Left ventricle myocardium inferior (tissue), 1 donor: ENCODE data around the gene NDST3. TPM values are rescaled to one million over a fixed set of nuclear protein-coding genes. Genes with fewer than 3 reads are reported as not detected.

ENCODE experiments used
- DNase-seq: peaks from one replicate; pipeline ENCODE4 v3.0.0-alpha.2; 2020
- H3K27ac ChIP-seq: fragments of 200-600 bp; replicated peaks from 2 replicates; pipeline ENCODE4 v1.8.0; 2021
- H3K27me3 ChIP-seq: fragments of 200-600 bp; 2 replicates; pipeline ENCODE4 v1.8.0; 2021; ENCODE audit warnings: low read depth
- H3K36me3 ChIP-seq: fragments of 200-600 bp; 2 replicates; pipeline ENCODE4 v1.8.0; 2021
- H3K4me1 ChIP-seq: fragments of 200-600 bp; 2 replicates; pipeline ENCODE4 v1.8.0; 2021
- H3K4me3 ChIP-seq: fragments of 200-600 bp; 2 replicates; pipeline ENCODE4 v1.8.0; 2021; ENCODE audit warnings: mild to moderate bottlenecking, moderate library complexity
- H3K9me3 ChIP-seq: fragments of 200-600 bp; replicated peaks from 2 replicates; pipeline ENCODE4 v1.8.0; 2021
- CTCF ChIP-seq: fragments of 200-600 bp; IDR thresholded peaks from 2 replicates; pipeline ENCODE4 v1.8.0; 2021; ENCODE audit warnings: antibody characterized with exemption, mild to moderate bottlenecking, borderline replicate concordance
- intact Hi-C: fragments of 100-400 bp; cut with micrococcal nuclease; formaldehyde crosslinking; loops from one replicate; pipeline ENCODE4 v1.11.0; 2022
- long read RNA-seq: library from polyadenylated mRNA; unstranded; transcript quantifications from one replicate; pipeline ENCODE4 v2.0.0, GENCODE V29; 2021
- total RNA-seq: library from RNA; stranded (reverse); fragmentation: NEBNext Ultra II Directional; extraction: Animal tissue kit (Norgen Biotek cat#: 25700); gene quantifications from one replicate; pipeline ENCODE4 v1.2.1, GENCODE V29; 2021
- donor health status: DM: no; HTN: yes; CAD: no; lungs with severe emphysema.

Gene NDST3
- total RNA-seq: not detected
- long read RNA-seq: 0 reads

- peaks cover 83% of the 10 kb centered on the region for H3K27me3 ChIP-seq
- peak; percentile 16 for TF ChIP-seq CTCF
- peak within 1 kb of the TSS; percentile 59 for H3K4me3 ChIP-seq
- no peak for DNase-seq
- peaks cover 13% of the 10 kb centered on the region for H3K4me1 ChIP-seq
- H3K27ac ChIP-seq: no peak within 1 kb of the TSS
- intact Hi-C loops: no loop called here
- H3K36me3 ChIP-seq: no peaks in the 10 kb centered on the region
- H3K9me3 ChIP-seq: no peaks in the 10 kb centered on the region
Observed at GRCh38 chr4:118034053-118034785, at the start of gene NDST3. Gene NDST3 (plus strand): TSS chr4:118034486. CDS start chr4:118053911, 19,425 bp downstream.

- no peak for TF ChIP-seq CTCF
- Histone ChIP-seq H3K4me1 (no peaks in the 10 kb centered on the region), H3K27ac (no peak overlapping the region), H3K27me3 (no peaks in the 10 kb centered on the region), H3K9me3 (peaks cover 10% of the 10 kb centered on the region), H3K36me3 (no peaks in the 10 kb centered on the region), H3K4me3 (no peak overlapping the region)
- intact Hi-C loops: no loop called here
- DNase-seq: no peak
Observed at GRCh38 chr4:117986321-117986720, 48.0 kb upstream of the NDST3 start.

GRCh38 chr4:117987464-117987863 lies 46.8 kb upstream of the NDST3 start:
- Histone ChIP-seq H3K4me1 (no peaks in the 10 kb centered on the region), H3K4me3 (no peak overlapping the region), H3K36me3 (no peaks in the 10 kb centered on the region), H3K27me3 (no peaks in the 10 kb centered on the region), H3K27ac (no peak overlapping the region), H3K9me3 (peaks cover 3% of the 10 kb centered on the region)
- intact Hi-C loops: no loop called here
- DNase-seq: no peak
- no peak for TF ChIP-seq CTCF

DNA sequence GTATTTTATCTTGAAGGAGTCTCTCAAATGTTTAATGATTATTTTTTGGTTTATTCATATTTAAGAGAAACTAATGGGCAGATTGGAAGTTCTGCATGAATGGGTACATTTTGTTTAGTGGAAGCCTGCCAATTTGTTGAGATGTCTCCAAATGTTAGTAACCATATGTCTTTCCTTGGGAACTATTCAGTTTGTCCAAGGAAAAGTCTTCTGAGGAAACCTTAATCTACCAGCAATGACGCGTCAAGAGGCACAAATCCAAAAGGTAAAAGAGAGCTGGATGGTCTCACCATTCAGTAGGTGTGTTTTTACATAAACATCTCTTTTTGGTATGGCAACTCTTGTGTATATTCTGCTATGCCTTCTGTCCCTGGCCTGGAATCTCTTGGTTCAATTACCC lies 37.4 kb upstream of the NDST3 start:
- Histone ChIP-seq H3K4me1 (no peaks in the 10 kb centered on the region), H3K9me3 (peaks cover 3% of the 10 kb centered on the region), H3K27ac (no peak overlapping the region), H3K36me3 (no peaks in the 10 kb centered on the region), H3K27me3 (no peaks in the 10 kb centered on the region), H3K4me3 (no peak overlapping the region)
- TF ChIP-seq CTCF: no peak
- DNase-seq: no peak
- intact Hi-C loops: no loop called here

GRCh38 chr4:118004088-118004487 lies 30.2 kb upstream of the NDST3 start:
- TF ChIP-seq CTCF: no peak
- Histone ChIP-seq H3K9me3 (no peaks in the 10 kb centered on the region), H3K27ac (no peak overlapping the region), H3K36me3 (no peaks in the 10 kb centered on the region), H3K4me3 (no peak overlapping the region), H3K4me1 (no peaks in the 10 kb centered on the region), H3K27me3 (no peaks in the 10 kb centered on the region)
- intact Hi-C loops: no loop called here
- no peak for DNase-seq
